ENCODE results near the gene CLASP1. TPM values are rescaled to one million over a fixed set of nuclear protein-coding genes. Genes with fewer than 3 reads are reported as not detected.

CLASP1 gene
- total and polyA plus RNA-seq, 2 experiments from 2014 or later = 16.6 to 56.3 TPM

- H3K4me1 ChIP-seq (ENCODE audit: insufficient read depth) = no peaks in the 10 kb centered on the region
- H3K27me3 ChIP-seq (ENCODE audit: insufficient read depth) = no peaks in the 10 kb centered on the region
- H3K9me2 ChIP-seq (ENCODE audit: insufficient read depth) = no peaks in the 10 kb centered on the region
- no peak overlapping the region for H3K4me2 ChIP-seq
- H3K79me2 ChIP-seq (replicated peaks; ENCODE audit: insufficient read depth) = no peaks in the 10 kb centered on the region
- Mint-ChIP-seq H3K4me1 (no peaks in the 10 kb centered on the region), H3K27me3 (ENCODE audit: insufficient read depth, low read depth, poor library complexity) (peaks cover 3% of the 10 kb centered on the region), H3K36me3 (ENCODE audit: low read depth) (peaks cover 14% of the 10 kb centered on the region; the same call in 2 of the 3 replicates), H3K4me3 (no peak overlapping the region), H3K27ac (no peak overlapping the region), H3K9me3 (no peaks in the 10 kb centered on the region)
- no peak overlapping the region for H3K27ac ChIP-seq (ENCODE audit: low read depth)
- no peak for ATAC-seq
- H3F3A ChIP-seq (replicated peaks; ENCODE audit: low read depth) = no peaks in the 10 kb centered on the region
- DNase-seq (ENCODE audit: low spot score) = no peak
- TF ChIP-seq STAT1 (IDR thresholded peaks at IDR 0.05; ENCODE audit: unreplicated experiment) = no peak
- TF ChIP-seq NANOG (IDR thresholded peaks at IDR 0.05; ENCODE audit: borderline replicate concordance) = no peak
- no peak for TF ChIP-seq ZNF114 (CRISPR knock-in tag; IDR thresholded peaks at IDR 0.05)
- no peak for TF ChIP-seq ETS1 (IDR thresholded peaks at IDR 0.05)
- H4K20me1 ChIP-seq (replicated peaks; ENCODE audit: insufficient read depth) = peaks cover 3% of the 10 kb centered on the region; the same call in 1 of the 2 replicates
- H3K36me3 ChIP-seq (ENCODE audit: insufficient read depth) = peaks cover 16% of the 10 kb centered on the region; the same call in 1 of the 2 replicates
- H2AFZ ChIP-seq = no peak overlapping the region
- H3K4me3 ChIP-seq = no peak overlapping the region
Measured at GRCh38 chr2:121388371-121388770, 260.9 kb downstream of the CLASP1 start.

GRCh38 chr2:121387591-121388325 lies 261.5 kb downstream of the CLASP1 start:
- Histone ChIP-seq H3K27ac (ENCODE audit: low read depth) (no peak overlapping the region), H3K4me3 (no peak overlapping the region), H3K4me2 (no peak overlapping the region), H3F3A (replicated peaks; ENCODE audit: low read depth) (no peaks in the 10 kb centered on the region), H4K20me1 (replicated peaks; ENCODE audit: insufficient read depth) (peaks cover 3% of the 10 kb centered on the region; the same call in 1 of the 2 replicates), H3K79me2 (replicated peaks; ENCODE audit: insufficient read depth) (no peaks in the 10 kb centered on the region), H2AFZ (no peak overlapping the region), H3K27me3 (ENCODE audit: insufficient read depth) (no peaks in the 10 kb centered on the region), H3K4me1 (ENCODE audit: insufficient read depth) (no peaks in the 10 kb centered on the region), H3K9me2 (ENCODE audit: insufficient read depth) (no peaks in the 10 kb centered on the region), H3K36me3 (ENCODE audit: insufficient read depth) (peaks cover 16% of the 10 kb centered on the region; the same call in 1 of the 2 replicates)
- DNase-seq (ENCODE audit: low spot score) (no peak), ATAC-seq (no peak)
- H3K4me1 Mint-ChIP-seq = no peaks in the 10 kb centered on the region
- H3K4me3 Mint-ChIP-seq = no peak overlapping the region
- H3K36me3 Mint-ChIP-seq (ENCODE audit: low read depth) = peaks cover 18% of the 10 kb centered on the region
- no peaks in the 10 kb centered on the region for H3K9me3 Mint-ChIP-seq
- no peak overlapping the region for H3K27ac Mint-ChIP-seq
- H3K27me3 Mint-ChIP-seq (ENCODE audit: insufficient read depth, low read depth, poor library complexity) = peaks cover 3% of the 10 kb centered on the region
- TF ChIP-seq POLR2AphosphoS5 (IDR thresholded peaks at IDR 0.05; ENCODE audit: low read depth) (no peak), EZH2 (IDR thresholded peaks at IDR 0.05; ENCODE audit: low read depth, unreplicated experiment) (no peak), ZNF462 (CRISPR knock-in tag; IDR thresholded peaks at IDR 0.05) (no peak), JUNB (IDR thresholded peaks at IDR 0.05; ENCODE audit: unreplicated experiment) (no peak), ZNF114 (CRISPR knock-in tag; IDR thresholded peaks at IDR 0.05) (no peak), ZNF331 (CRISPR knock-in tag; IDR thresholded peaks at IDR 0.05; ENCODE audit: low read depth) (no peak), STAT1 (IDR thresholded peaks at IDR 0.05; ENCODE audit: unreplicated experiment) (no peak), REST (IDR thresholded peaks at IDR 0.05; ENCODE audit: unreplicated experiment) (no peak), EZH2phosphoT487 (IDR thresholded peaks at IDR 0.05; ENCODE audit: unreplicated experiment) (no peak)
